A549 (cell line): Measurements from ENCODE around the gene POU2F3. TPM values are rescaled to one million over a fixed set of nuclear protein-coding genes. Genes with fewer than 3 reads are reported as not detected.

Experiments used
- ATAC-seq, 2 experiments: fragments of 200-7000 bp in 1 of 2; fragments of >200 bp in 1 of 2; cut with Nextera tagmentation in 1 of 2; cut with Tn5 transposase in 1 of 2; 3 replicates each; pipeline versions ENCODE4 v1.8.0 to v1.9.1; 2018 to 2020; ENCODE audit warnings: mild to moderate bottlenecking in 1 of 2, moderate library complexity in 1 of 2
- CTCF ChIA-PET: fragments of 300-600 bp; sonication (Branson Sonifier 250); formaldehyde crosslinking; extraction: SDS; loops from one replicate; lab custom pipeline; 2021; ENCODE audit warnings: antibody characterized with exemption, inconsistent platforms; lab: Yijun Ruan, JAX
- POLR2A ChIA-PET: fragments of 350-600 bp; formaldehyde crosslinking; extraction: SDS; loops from one replicate; lab custom pipeline; 2021; ENCODE audit warnings: antibody characterized with exemption, inconsistent platforms; lab: Yijun Ruan, JAX
- DNase-seq, 2 experiments: peaks; one replicate each; pipeline versions ENCODE4 v3.0.0 to v3.0.0-alpha.2; 2011 to 2016; ENCODE audit warnings: low read depth in 1 of 2, low spot score in 1 of 2
- FAIRE-seq: peaks from 2 replicates; lab custom pipeline; 2011; peaks lifted over from hg19 to GRCh38; lab: Jason Lieb, UNC
- H3K27ac ChIP-seq, 2 experiments: fragments of >200 bp; sonication (Bioruptor Twin); formaldehyde crosslinking; 3 replicates each; pipeline ENCODE4 v1.5.1; 2016 to 2017
- H3K4me1 ChIP-seq: fragments of >200 bp; sonication (Bioruptor Twin); formaldehyde crosslinking; 3 replicates; pipeline ENCODE4 v1.6.1; 2016
- H3K4me2 ChIP-seq: fragments of >200 bp; sonication (Bioruptor Twin); formaldehyde crosslinking; 3 replicates; pipeline ENCODE4 v1.6.1; 2016
- H3K4me3 ChIP-seq: fragments of >200 bp; sonication (Bioruptor Twin); formaldehyde crosslinking; 3 replicates; pipeline ENCODE4 v1.5.1; 2016
- H3K9me3 ChIP-seq: fragments of >200 bp; sonication (Bioruptor Twin); formaldehyde crosslinking; 3 replicates; pipeline ENCODE4 v1.6.1; 2016
- BHLHE40 ChIP-seq: IDR thresholded peaks from 2 replicates; pipeline ENCODE4 v1.6.1; 2012; ENCODE audit warnings: low read depth, low read length, inconsistent platforms
- CBX8 ChIP-seq: fragments of 200-600 bp; sonication (generic); IDR thresholded peaks from 2 replicates; pipeline ENCODE4 v1.6.1; 2016
- CEBPB ChIP-seq, 2 experiments: fragments of >200 bp in 1 of 2; sonication (Bioruptor Twin) in 1 of 2; formaldehyde crosslinking in 1 of 2; IDR thresholded peaks; 2 replicates each; pipeline ENCODE4 v1.6.1; 2012 to 2016
- CHD2 ChIP-seq: fragments of 150-350 bp; IDR thresholded peaks from 2 replicates; pipeline ENCODE4 v1.6.1; 2014; ENCODE audit warnings: low read length; ENCODE audit not compliant: partially characterized antibody
- CHD4 ChIP-seq: fragments of 200-600 bp; sonication (generic); IDR thresholded peaks from 2 replicates; pipeline ENCODE4 v1.6.1; 2016; ENCODE audit warnings: antibody characterized with exemption, mild to moderate bottlenecking, borderline replicate concordance
- EHF ChIP-seq: fragments of 250-450 bp; sonication (Bioruptor Pico); IDR thresholded peaks from 2 replicates; pipeline ENCODE4 v1.5.0; 2020; ENCODE audit warnings: mild to moderate bottlenecking
- EHMT2 ChIP-seq: fragments of 200-600 bp; sonication (generic); IDR thresholded peaks from 2 replicates; pipeline ENCODE4 v1.6.1; 2016; ENCODE audit warnings: antibody characterized with exemption, low read depth, mild to moderate bottlenecking, moderate library complexity
- EP300 ChIP-seq, 2 experiments: fragments of >200 bp; sonication (Bioruptor Twin); formaldehyde crosslinking; IDR thresholded peaks; 2 replicates in 1 of 2; 3 replicates in 1 of 2; pipeline ENCODE4 v1.6.1; 2016 to 2017
- FOSB ChIP-seq: fragments of 250-450 bp; sonication (Bioruptor Pico); IDR thresholded peaks from 2 replicates; pipeline ENCODE4 v1.5.0; 2020; ENCODE audit warnings: mild to moderate bottlenecking, moderate library complexity
- FOXS1 ChIP-seq: fragments of 250-450 bp; sonication (Bioruptor Pico); IDR thresholded peaks from 2 replicates; pipeline ENCODE4 v1.5.0; 2020; ENCODE audit warnings: mild to moderate bottlenecking, moderate library complexity
- GATA3 ChIP-seq: IDR thresholded peaks from 2 replicates; pipeline ENCODE4 v1.6.1; 2012; ENCODE audit warnings: borderline replicate concordance
- HEYL ChIP-seq: fragments of 250-450 bp; sonication (Bioruptor Pico); IDR thresholded peaks from 2 replicates; pipeline ENCODE4 v1.8.0; 2021; ENCODE audit warnings: mild to moderate bottlenecking, moderate library complexity
- KDM1A ChIP-seq: fragments of 200-600 bp; sonication (generic); IDR thresholded peaks from 2 replicates; pipeline ENCODE4 v1.6.1; 2016; ENCODE audit warnings: low read depth, mild to moderate bottlenecking
- NPAS2 ChIP-seq: fragments of 250-450 bp; sonication (Bioruptor Pico); IDR thresholded peaks from 2 replicates; pipeline ENCODE4 v1.8.0; 2022; ENCODE audit warnings: mild to moderate bottlenecking, moderate library complexity, borderline replicate concordance
- POLR2A ChIP-seq: IDR thresholded peaks from 2 replicates; pipeline ENCODE4 v1.6.1; 2012; ENCODE audit warnings: mild to moderate bottlenecking, low read length
- POLR2AphosphoS2 ChIP-seq: conservative IDR thresholded peaks from 2 replicates; pipeline ENCODE4 v1.6.1; 2012; ENCODE audit warnings: low read length, improper control_type of control experiment, inconsistent platforms
- RCOR1 ChIP-seq: fragments of 150-350 bp; IDR thresholded peaks from 2 replicates; pipeline ENCODE4 v1.6.1; 2014; ENCODE audit warnings: antibody characterized with exemption, low read length, low read depth
- SREBF2 ChIP-seq: fragments of 450-650 bp; IDR thresholded peaks from 2 replicates; pipeline ENCODE4 v1.6.1; 2014; ENCODE audit warnings: mild to moderate bottlenecking, moderate library complexity
- TFCP2L1 ChIP-seq: fragments of 250-450 bp; sonication (Bioruptor Pico); IDR thresholded peaks from 2 replicates; pipeline ENCODE4 v1.5.0; 2021; ENCODE audit warnings: mild to moderate bottlenecking
- TP53 ChIP-seq: fragments of 250-450 bp; sonication (Bioruptor Pico); IDR thresholded peaks from 2 replicates; pipeline ENCODE4 v1.5.0; 2021; ENCODE audit warnings: mild to moderate bottlenecking, moderate library complexity
- ZC3H11A ChIP-seq: fragments of 450-650 bp; IDR thresholded peaks from 2 replicates; pipeline ENCODE4 v1.6.1; 2014; ENCODE audit warnings: antibody characterized with exemption, mild to moderate bottlenecking
- ZNF302 ChIP-seq: fragments of 250-450 bp; sonication (Bioruptor Pico); IDR thresholded peaks from 2 replicates; pipeline ENCODE4 v1.9.0; 2021; ENCODE audit warnings: inconsistent platforms, mild to moderate bottlenecking, moderate library complexity
- ZSCAN20 ChIP-seq: fragments of 250-450 bp; sonication (Bioruptor Pico); IDR thresholded peaks from 2 replicates; pipeline ENCODE4 v1.8.0; 2022; ENCODE audit warnings: mild to moderate bottlenecking, moderate library complexity
- WGBS: methylation state at CpG from one replicate; pipeline ENCODE4 v1.1.6; 2017; ENCODE audit errors: missing lambda C conversion rate; 5-methylcytosine and 5-hydroxymethylcytosine counted together
- polyA plus RNA-seq, 4 experiments: library from polyadenylated mRNA; depleted of rRNA in 3 of 4; stranded (reverse); fragments of >200 nt; fragmentation: RNase III in 1 of 4; extraction: RNeasy Plus Mini Kit Qiagen cat#74134 plus additional on column Dnase treatment in 1 of 4; gene quantifications; 2 replicates in 3 of 4; 3 replicates in 1 of 4; pipeline ENCODE4 v1.2.3, GENCODE V29; 2011 to 2017
- TF ChIP-seq, protein P1 (sequence below): fragments of 250-450 bp; sonication (Bioruptor Pico); IDR thresholded peaks from 2 replicates; pipeline ENCODE4 v1.5.0; 2020; ENCODE audit warnings: low read depth, mild to moderate bottlenecking, moderate library complexity
- TF ChIP-seq, protein P2 (sequence below): IDR thresholded peaks from 2 replicates; pipeline ENCODE4 v1.6.1; 2012
- TF ChIP-seq, protein P3 (sequence below): fragments of 250-450 bp; sonication (Bioruptor Pico); IDR thresholded peaks from 2 replicates; pipeline ENCODE4 v1.5.0; 2021; ENCODE audit warnings: mild to moderate bottlenecking, moderate library complexity, borderline replicate concordance
- TF ChIP-seq, protein P4 (sequence below): fragments of >200 bp; sonication (Bioruptor Twin); formaldehyde crosslinking; IDR thresholded peaks from 3 replicates; pipeline ENCODE4 v1.5.1; 2016
- TF ChIP-seq, protein P5 (sequence below): fragments of >200 bp; sonication (Bioruptor Twin); formaldehyde crosslinking; IDR thresholded peaks from 3 replicates; pipeline ENCODE4 v1.6.1; 2016

Gene POU2F3
- polyA plus RNA-seq, 2 of the 4 experiments (the other 2 are of a cell fraction), result not detected

DNA sequence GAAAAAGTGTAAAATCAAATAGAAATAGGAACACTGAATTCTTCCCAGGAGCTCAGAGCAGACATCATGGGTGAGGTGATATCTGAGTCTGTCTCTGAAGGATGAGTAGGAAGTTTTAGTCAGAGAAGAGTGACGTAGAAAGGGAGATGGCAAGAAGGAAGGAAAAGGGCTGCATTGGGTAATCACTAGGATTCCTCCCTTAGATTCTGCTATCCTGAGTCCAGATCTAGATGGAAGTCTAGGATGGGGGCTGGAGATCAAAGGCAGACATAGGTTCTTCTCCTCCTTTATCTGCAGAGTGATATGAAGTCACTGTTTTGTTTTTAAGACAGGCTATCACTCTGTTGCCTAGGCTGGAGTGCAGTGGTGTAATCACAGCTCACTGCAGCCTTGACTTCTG lies 30.4 kb downstream of the POU2F3 start:
- H3K9me3 ChIP-seq, result no peaks in the 10 kb centered on the region
- ATAC-seq (no peak), FAIRE-seq (no peak), DNase-seq (no peak)
- CTCF ChIA-PET, result interaction anchor here (1.7 kb wide), 1 partner anchor 30 kb away, joined by 6 read pairs; no protein-coding TSS in a partner anchor
- POLR2A ChIA-PET, result no interaction called here
- no peak overlapping the region for H3K4me3 ChIP-seq
- WGBS, result 60% methylated on average over 1 of the region's 1 CpG
- no peak overlapping the region for H3K4me2 ChIP-seq
- TF ChIP-seq POLR2AphosphoS2 (no peak), EHF (CRISPR knock-in tag) (no peak), TFCP2L1 (CRISPR knock-in tag) (no peak), EP300 (IDR thresholded peaks at IDR 0.05) (no peak), SREBF2 (no peak), ZNF302 (CRISPR knock-in tag) (no peak), FOSB (no peak)
- TF ChIP-seq, protein P1, sequence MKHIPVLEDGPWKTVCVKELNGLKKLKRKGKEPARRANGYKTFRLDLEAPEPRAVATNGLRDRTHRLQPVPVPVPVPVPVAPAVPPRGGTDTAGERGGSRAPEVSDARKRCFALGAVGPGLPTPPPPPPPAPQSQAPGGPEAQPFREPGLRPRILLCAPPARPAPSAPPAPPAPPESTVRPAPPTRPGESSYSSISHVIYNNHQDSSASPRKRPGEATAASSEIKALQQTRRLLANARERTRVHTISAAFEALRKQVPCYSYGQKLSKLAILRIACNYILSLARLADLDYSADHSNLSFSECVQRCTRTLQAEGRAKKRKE (CRISPR knock-in tag), result no peak
- H3K27ac ChIP-seq, result no peak overlapping the region
- H3K4me1 ChIP-seq, result no peaks in the 10 kb centered on the region

DNA sequence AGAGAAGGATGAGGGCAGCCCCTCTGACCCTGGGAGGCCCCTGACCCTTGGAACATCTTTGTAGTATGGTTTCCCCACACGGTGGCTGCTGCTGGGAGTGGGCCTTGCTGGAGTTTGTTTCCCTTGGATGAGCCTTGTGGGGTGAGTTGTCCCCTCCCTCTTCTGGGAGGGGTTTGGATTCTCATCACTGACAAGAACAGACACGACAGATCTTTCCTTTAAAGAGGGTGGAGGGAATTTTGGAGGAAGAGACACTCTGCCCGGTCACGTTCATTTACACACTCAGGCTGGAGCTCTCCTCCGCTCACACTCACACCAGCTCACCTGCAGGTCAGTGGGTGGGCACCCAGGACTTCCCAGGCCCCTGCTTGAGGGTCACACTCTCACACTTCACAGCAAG lies 31.7 kb downstream of the POU2F3 start:
- Histone ChIP-seq H3K4me2 (no peak overlapping the region), H3K27ac (no peak overlapping the region), H3K4me1 (no peaks in the 10 kb centered on the region), H3K9me3 (no peaks in the 10 kb centered on the region), H3K4me3 (no peak overlapping the region)
- CTCF ChIA-PET, result interaction anchor here (1.5 kb wide), 1 partner anchor 29 kb away, joined by 6 read pairs; no protein-coding TSS in a partner anchor
- TF ChIP-seq GATA3, result no peak
- TF ChIP-seq CEBPB (IDR thresholded peaks at IDR 0.05), result no peak
- no peak for TF ChIP-seq CHD4
- no peak for TF ChIP-seq FOSB
- no peak for TF ChIP-seq EHMT2
- TF ChIP-seq TP53 (CRISPR knock-in tag), result no peak
- TF ChIP-seq POLR2A, result no peak
- TF ChIP-seq CHD2, result no peak
- TF ChIP-seq, protein P2, sequence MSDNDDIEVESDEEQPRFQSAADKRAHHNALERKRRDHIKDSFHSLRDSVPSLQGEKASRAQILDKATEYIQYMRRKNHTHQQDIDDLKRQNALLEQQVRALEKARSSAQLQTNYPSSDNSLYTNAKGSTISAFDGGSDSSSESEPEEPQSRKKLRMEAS, result no peak
- no peak for TF ChIP-seq HEYL (CRISPR knock-in tag)
- no peak for TF ChIP-seq ZC3H11A
- TF ChIP-seq CBX8, result no peak
- FAIRE-seq (no peak), DNase-seq (no peak), ATAC-seq (no peak)
- WGBS, result 70% methylated on average over 5 of the region's 5 CpGs
- POLR2A ChIA-PET, result no interaction called here

DNA sequence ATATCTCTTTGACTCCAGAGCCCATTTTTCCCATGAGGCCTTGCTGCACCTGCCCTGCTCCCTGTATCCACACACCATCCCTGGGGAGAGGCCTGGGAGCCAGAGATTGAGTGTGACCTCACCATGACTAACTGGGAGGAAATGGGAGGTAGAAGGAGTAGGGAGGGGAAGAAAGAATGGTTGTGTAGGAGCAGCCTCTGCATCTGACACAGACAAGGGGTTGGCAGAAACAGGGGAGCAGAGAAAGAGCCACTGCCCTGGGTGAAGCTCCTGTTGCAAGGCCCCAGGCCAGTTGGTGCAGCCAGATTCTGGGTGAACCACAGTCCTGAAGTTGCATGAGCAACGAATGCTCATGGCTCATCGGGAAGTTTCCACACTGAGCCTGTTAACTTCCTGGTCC lies 32.4 kb downstream of the POU2F3 start:
- H3K4me2 ChIP-seq, result no peak overlapping the region
- DNase-seq (no peak), FAIRE-seq (no peak), ATAC-seq (no peak)
- no peaks in the 10 kb centered on the region for H3K9me3 ChIP-seq
- H3K4me1 ChIP-seq, result no peaks in the 10 kb centered on the region
- no peak overlapping the region for H3K27ac ChIP-seq
- POLR2A ChIA-PET, result no interaction called here
- CTCF ChIA-PET, result interaction anchor here (1.5 kb wide), 1 partner anchor 28 kb away, joined by 6 read pairs; no protein-coding TSS in a partner anchor
- no peak overlapping the region for H3K4me3 ChIP-seq
- 80% methylated on average over 2 of the region's 2 CpGs for WGBS
- TF ChIP-seq NPAS2 (CRISPR knock-in tag) (no peak), FOSB (no peak), BHLHE40 (no peak), KDM1A (no peak), FOXS1 (CRISPR knock-in tag) (no peak), EP300 (IDR thresholded peaks at IDR 0.05) (no peak), CBX8 (no peak), SREBF2 (no peak), ZSCAN20 (CRISPR knock-in tag) (no peak), RCOR1 (no peak), TFCP2L1 (CRISPR knock-in tag) (no peak), HEYL (CRISPR knock-in tag) (no peak)
- TF ChIP-seq, protein P3, sequence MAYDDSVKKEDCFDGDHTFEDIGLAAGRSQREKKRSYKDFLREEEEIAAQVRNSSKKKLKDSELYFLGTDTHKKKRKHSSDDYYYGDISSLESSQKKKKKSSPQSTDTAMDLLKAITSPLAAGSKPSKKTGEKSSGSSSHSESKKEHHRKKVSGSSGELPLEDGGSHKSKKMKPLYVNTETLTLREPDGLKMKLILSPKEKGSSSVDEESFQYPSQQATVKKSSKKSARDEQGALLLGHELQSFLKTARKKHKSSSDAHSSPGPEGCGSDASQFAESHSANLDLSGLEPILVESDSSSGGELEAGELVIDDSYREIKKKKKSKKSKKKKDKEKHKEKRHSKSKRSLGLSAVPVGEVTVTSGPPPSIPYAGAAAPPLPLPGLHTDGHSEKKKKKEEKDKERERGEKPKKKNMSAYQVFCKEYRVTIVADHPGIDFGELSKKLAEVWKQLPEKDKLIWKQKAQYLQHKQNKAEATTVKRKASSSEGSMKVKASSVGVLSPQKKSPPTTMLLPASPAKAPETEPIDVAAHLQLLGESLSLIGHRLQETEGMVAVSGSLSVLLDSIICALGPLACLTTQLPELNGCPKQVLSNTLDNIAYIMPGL (CRISPR knock-in tag), result no peak
- TF ChIP-seq, protein P4, sequence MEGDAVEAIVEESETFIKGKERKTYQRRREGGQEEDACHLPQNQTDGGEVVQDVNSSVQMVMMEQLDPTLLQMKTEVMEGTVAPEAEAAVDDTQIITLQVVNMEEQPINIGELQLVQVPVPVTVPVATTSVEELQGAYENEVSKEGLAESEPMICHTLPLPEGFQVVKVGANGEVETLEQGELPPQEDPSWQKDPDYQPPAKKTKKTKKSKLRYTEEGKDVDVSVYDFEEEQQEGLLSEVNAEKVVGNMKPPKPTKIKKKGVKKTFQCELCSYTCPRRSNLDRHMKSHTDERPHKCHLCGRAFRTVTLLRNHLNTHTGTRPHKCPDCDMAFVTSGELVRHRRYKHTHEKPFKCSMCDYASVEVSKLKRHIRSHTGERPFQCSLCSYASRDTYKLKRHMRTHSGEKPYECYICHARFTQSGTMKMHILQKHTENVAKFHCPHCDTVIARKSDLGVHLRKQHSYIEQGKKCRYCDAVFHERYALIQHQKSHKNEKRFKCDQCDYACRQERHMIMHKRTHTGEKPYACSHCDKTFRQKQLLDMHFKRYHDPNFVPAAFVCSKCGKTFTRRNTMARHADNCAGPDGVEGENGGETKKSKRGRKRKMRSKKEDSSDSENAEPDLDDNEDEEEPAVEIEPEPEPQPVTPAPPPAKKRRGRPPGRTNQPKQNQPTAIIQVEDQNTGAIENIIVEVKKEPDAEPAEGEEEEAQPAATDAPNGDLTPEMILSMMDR, result no peak
- TF ChIP-seq, protein P5, sequence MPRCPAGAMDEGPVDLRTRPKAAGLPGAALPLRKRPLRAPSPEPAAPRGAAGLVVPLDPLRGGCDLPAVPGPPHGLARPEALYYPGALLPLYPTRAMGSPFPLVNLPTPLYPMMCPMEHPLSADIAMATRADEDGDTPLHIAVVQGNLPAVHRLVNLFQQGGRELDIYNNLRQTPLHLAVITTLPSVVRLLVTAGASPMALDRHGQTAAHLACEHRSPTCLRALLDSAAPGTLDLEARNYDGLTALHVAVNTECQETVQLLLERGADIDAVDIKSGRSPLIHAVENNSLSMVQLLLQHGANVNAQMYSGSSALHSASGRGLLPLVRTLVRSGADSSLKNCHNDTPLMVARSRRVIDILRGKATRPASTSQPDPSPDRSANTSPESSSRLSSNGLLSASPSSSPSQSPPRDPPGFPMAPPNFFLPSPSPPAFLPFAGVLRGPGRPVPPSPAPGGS, result no peak
